Ectodermal cell (in vitro differentiated cells): ENCODE results near the gene CCDC183.

Experiments used
- H3K27ac ChIP-seq: 2 replicates; pipeline ENCODE4 v1.7.0; 2013; ENCODE audit warnings: mild to moderate bottlenecking, low read depth, low read length; ENCODE audit not compliant: insufficient read depth, poor library complexity, severe bottlenecking
- H3K27me3 ChIP-seq: 2 replicates; pipeline ENCODE4 v1.7.0; 2013; ENCODE audit warnings: mild to moderate bottlenecking, low read length; ENCODE audit not compliant: insufficient read depth, control insufficient read depth, poor library complexity, severe bottlenecking
- H3K36me3 ChIP-seq: one replicate; pipeline ENCODE4 v1.7.0; 2013; ENCODE audit warnings: low read length; ENCODE audit not compliant: control insufficient read depth, insufficient read depth
- H3K4me1 ChIP-seq: one replicate; pipeline ENCODE4 v1.7.0; 2013; ENCODE audit warnings: low read length; ENCODE audit not compliant: control insufficient read depth, insufficient read depth
- H3K4me3 ChIP-seq: 2 replicates; pipeline ENCODE4 v1.7.0; 2013; ENCODE audit warnings: low read depth, low read length, control low read depth; ENCODE audit not compliant: insufficient read depth
- H3K9me3 ChIP-seq: 2 replicates; pipeline ENCODE4 v1.7.0; 2013; ENCODE audit warnings: mild to moderate bottlenecking, low read length, moderate library complexity; ENCODE audit not compliant: control insufficient read depth
- whole genome bisulfite sequencing, 2 experiments: methylation state at CpG; one replicate each; pipeline ENCODE4 v1.1.7; 2013; ENCODE audit warnings: missing lambda C conversion rate in 2 of 2; 5-methylcytosine and 5-hydroxymethylcytosine counted together

Gene CCDC183

DNA sequence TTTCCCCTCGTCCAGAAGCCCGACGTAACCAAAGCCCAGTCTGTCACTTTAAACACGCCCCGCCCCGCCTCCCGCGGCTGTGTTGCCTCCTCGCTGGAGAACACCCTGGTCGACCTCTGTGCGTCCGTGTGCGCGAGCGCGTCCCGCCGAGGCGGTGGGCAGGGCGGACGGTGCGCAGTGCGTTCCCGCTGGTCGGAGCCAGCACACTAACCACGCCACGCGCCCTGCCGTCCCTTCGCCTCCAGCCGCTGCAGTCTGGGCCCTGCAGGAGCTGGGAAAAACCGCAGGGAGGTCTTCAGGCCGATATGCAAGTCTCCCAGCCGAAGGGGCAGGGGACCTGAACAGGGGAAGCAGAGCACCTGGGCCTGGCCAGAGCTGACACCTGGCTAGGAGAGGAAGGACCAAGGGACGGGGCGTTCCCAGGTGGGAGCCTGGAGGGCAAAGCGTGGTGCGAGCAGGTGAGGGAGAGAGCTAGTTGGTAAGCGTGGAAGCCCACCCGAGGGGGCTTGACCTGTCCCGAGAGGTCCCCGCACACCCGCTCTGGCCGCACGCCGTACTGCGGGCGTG lies 51.8 kb downstream of the CCDC183 start:
- peaks cover 10% of the 10 kb centered on the region for H3K4me1 ChIP-seq
- H3K27ac ChIP-seq, result peak overlapping the region; percentile 87

DNA sequence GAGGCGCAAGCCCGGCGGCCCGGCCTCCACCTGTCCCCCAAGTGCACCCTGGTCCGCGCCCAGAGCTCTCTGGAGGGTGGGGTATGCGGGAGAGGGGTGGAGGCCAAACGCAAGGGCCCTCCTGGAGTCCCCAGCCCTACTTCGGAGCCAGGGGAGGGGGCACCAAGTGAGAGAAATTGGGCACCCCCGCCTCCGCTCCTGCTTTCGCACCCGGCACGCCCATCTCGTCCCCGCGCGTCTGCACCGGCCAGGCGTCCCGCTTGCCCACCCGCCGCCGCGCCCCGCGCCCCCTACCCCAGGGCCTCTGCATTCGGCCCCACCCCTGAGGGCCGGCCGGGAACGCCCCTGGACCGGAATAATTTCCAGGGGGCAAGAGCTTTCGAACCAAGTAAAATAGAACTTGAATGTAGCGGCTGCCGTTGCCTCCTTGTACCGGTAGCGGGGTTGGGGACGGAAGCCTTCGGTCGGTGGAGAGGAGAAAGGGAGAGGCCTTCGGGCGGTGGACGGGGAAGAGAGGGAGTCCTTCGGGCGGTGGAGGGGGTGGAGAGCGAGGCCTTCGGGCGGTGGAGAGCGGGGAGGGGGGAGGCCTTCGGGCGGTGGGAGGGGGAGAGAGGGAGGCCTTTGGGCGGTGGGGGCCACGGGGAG lies 52.4 kb downstream of the CCDC183 start:
- Histone ChIP-seq H3K4me1 (peaks cover 6% of the 10 kb centered on the region), H3K36me3 (peaks cover 8% of the 10 kb centered on the region), H3K27ac (peak overlapping the region; percentile 87), H3K9me3 (no peaks in the 10 kb centered on the region), H3K4me3 (peak overlapping the region; percentile 71), H3K27me3 (peaks cover 29% of the 10 kb centered on the region)
- 0 to 1% methylated on average over 53 of the region's 53 CpGs for WGBS, 2 experiments

More for the DNA sequence above, 51.8 kb downstream of the CCDC183 start:
- Histone ChIP-seq H3K27me3 (peaks cover 29% of the 10 kb centered on the region), H3K9me3 (no peaks in the 10 kb centered on the region), H3K36me3 (peaks cover 8% of the 10 kb centered on the region), H3K4me3 (peak overlapping the region; percentile 71)
- WGBS, 2 experiments, result 1% methylated on average over 48 of the region's 48 CpGs

DNA sequence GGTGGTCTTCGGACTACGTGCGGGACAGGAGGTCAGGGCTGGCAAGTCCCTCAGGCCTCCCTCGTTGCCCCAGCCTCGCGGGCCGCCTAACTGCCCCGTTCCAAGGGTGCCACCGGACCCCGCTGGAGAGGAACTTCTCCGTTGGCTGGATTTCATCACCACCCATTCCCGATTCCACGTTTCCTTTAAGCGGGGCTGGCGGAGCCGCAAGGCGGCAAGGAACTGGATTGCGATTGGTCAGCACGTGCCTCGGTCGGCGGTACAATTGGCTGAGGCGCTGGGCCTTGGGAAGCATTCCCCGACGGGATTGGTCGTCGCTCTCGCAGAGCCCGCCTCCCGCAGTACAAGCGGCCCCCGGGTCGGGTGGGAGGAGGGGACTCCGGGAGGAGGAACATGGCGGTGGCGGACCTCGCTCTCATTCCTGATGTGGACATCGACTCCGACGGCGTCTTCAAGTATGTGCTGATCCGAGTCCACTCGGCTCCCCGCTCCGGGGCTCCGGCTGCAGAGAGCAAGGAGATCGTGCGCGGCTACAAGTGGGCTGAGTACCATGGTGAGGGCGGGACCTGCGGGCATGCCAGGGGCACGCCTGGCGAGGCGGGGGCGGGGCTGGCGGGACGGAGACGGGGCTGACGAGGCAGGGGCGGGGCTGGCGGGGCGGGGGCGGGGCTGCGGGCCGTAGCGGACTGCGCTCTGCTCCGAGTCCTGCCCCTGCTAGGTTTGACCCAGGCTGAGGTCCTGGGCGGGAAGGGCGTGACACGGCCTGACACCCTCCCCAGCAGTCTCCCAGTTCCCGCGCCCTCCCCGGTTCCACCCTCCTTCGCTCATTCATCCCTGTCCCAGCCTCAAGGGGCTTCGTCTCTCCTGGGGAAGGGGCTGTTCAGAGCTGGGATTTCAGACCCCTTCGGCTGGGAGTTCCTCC lies 53.2 kb downstream of the CCDC183 start, which contains the start of gene PHPT1:
PHPT1 (plus strand) TSS at position 372 of the 922 bp plus-strand sequence; CDS start at position 394, 22 bp downstream.
- Histone ChIP-seq H3K27me3 (peaks cover 24% of the 10 kb centered on the region), H3K4me1 (peaks cover 6% of the 10 kb centered on the region), H3K9me3 (no peaks in the 10 kb centered on the region), H3K4me3 (peak within 1 kb of the TSS; percentile 71), H3K27ac (peak within 1 kb of the TSS; percentile 87), H3K36me3 (peaks cover 8% of the 10 kb centered on the region)
- WGBS, 2 experiments, result 1% methylated on average over 77 of the region's 77 CpGs

DNA sequence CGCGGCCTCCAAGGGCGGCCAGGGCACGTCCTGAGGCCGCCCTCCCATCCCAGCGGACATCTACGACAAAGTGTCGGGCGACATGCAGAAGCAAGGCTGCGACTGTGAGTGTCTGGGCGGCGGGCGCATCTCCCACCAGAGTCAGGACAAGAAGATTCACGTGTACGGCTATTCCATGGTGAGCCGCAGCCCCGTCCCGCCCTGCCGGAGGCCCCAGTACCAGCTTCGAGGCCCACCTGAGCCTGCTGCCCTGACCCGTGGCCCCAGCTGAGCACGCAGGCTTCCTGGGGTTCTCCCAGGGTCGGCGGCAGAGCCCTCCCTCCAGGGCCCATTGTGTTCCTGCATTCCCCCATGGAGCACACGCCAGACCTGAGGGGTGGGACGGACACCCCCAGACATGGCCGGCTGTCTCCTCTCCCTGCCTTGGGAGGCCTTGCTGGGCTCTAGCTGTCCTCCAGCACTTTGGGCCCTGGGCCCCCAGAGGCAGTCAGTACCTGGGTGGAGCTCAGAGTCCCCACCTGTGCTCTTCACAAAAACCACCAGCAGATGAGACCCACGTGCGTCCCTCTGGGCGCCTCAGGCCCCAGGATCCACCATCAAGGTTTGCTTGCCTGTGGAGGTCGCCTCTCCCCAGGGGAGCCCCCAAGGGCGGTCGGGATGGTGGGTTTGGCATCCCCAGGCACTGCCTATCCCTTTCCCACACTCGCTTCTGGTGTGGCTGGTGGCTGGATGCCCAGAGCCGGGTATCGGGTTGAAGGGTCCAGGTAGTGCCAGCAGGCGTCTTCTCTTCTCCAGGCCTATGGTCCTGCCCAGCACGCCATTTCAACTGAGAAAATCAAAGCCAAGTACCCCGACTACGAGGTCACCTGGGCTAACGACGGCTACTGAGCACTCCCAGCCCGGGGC lies 54.1 kb downstream of the CCDC183 start:
- Histone ChIP-seq H3K4me3 (peak overlapping the region; percentile 71), H3K9me3 (no peaks in the 10 kb centered on the region), H3K36me3 (peaks cover 8% of the 10 kb centered on the region), H3K4me1 (peaks cover 6% of the 10 kb centered on the region), H3K27me3 (peaks cover 17% of the 10 kb centered on the region), H3K27ac (no peak overlapping the region)
- WGBS, 2 experiments, result 67 to 68% methylated on average over 43 of the region's 43 CpGs

DNA sequence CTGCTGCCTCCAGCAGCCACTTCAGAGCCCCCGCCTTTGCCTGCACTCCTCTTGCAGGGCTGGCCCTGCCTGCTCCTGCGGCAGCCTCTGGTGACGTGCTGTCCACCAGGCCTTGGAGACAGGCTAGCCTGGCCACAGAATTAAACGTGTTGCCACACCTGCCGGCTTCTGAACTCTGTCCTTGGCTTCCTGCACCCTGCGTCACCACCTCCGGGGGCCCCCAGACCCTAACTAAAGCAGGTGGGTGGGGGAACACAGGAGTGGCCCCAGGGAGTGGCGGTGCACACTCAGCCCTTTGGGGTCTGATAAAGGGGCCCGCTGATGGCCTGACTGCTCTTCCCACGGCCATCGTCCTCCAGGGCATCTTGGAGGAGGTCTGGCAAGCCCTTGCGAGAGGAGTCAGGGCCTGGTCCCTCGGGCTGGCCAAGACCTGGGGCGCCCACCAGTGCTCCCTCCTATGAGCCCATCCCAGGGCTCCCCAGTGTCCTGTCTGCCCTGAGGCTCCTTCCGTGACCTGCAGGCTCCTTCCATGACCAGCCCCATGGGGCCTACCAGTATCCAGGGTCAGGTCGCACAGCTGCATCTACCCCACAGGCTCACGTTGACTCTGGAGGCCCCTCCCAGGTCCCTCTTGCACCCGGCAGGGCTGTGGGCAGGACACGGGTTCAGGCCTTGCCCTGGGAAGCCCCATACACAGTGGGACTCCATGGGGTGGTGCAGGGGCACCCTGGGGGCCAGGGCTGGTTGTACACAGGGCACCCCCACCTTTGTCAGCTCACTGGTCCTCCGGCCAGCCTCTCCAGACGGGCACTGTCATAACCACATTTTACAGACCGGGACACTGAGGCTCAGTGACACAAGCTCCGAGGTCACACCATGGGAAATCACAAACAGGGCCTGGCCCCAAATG lies 55.0 kb downstream of the CCDC183 start:
- no peaks in the 10 kb centered on the region for H3K9me3 ChIP-seq
- no peak overlapping the region for H3K27ac ChIP-seq
- peaks cover 8% of the 10 kb centered on the region for H3K36me3 ChIP-seq
- peaks cover 6% of the 10 kb centered on the region for H3K4me1 ChIP-seq
- 94 to 95% methylated on average over 23 of the region's 23 CpGs for WGBS, 2 experiments
- no peak overlapping the region for H3K4me3 ChIP-seq
- peaks cover 9% of the 10 kb centered on the region for H3K27me3 ChIP-seq

DNA sequence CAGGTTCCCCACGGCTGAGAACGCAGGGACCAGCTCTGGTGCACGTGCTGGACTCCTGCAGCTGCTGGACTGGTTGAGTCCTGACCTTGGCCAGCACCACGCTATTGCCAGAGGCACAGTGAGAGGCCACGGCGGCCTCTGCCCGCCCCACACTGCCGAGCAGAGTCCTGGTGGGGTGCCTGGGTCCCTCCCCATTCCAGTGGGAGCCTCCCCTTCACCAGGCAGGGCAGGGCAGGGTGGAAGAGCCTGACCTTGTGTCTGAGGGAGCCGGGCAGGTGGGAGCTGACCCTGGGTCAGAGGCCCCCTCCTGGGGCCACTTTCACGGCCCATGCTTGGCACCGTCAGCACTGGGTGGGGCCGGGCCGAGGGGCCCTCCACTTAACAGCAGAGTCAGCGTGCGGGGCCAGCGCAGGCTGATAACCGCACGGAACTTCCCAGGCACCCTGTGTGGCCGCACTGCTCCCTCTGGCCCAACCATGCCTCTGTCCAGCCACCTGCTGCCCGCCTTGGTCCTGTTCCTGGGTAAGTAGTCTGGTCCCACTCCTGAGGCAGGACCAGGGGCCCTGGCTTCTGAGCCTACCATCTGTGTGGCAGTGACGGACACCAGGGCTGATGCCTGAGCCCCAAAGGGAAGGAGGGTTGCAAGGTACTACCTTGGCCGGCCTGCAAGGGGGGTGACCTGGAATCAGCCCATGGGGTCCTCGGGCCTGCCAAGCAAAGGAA lies 56.0 kb downstream of the CCDC183 start, which contains the start of gene MAMDC4:
MAMDC4 (plus strand) TSS at position 406 of the 723 bp plus-strand sequence; CDS start at position 477, 71 bp downstream.
- H3K27ac ChIP-seq, result no peak within 1 kb of the TSS
- no peaks in the 10 kb centered on the region for H3K27me3 ChIP-seq
- H3K4me1 ChIP-seq, result peaks cover 6% of the 10 kb centered on the region
- H3K36me3 ChIP-seq, result peaks cover 8% of the 10 kb centered on the region
- 95% methylated on average over 23 of the region's 23 CpGs for WGBS, 2 experiments
- H3K4me3 ChIP-seq, result no peak within 1 kb of the TSS
- no peaks in the 10 kb centered on the region for H3K9me3 ChIP-seq

DNA sequence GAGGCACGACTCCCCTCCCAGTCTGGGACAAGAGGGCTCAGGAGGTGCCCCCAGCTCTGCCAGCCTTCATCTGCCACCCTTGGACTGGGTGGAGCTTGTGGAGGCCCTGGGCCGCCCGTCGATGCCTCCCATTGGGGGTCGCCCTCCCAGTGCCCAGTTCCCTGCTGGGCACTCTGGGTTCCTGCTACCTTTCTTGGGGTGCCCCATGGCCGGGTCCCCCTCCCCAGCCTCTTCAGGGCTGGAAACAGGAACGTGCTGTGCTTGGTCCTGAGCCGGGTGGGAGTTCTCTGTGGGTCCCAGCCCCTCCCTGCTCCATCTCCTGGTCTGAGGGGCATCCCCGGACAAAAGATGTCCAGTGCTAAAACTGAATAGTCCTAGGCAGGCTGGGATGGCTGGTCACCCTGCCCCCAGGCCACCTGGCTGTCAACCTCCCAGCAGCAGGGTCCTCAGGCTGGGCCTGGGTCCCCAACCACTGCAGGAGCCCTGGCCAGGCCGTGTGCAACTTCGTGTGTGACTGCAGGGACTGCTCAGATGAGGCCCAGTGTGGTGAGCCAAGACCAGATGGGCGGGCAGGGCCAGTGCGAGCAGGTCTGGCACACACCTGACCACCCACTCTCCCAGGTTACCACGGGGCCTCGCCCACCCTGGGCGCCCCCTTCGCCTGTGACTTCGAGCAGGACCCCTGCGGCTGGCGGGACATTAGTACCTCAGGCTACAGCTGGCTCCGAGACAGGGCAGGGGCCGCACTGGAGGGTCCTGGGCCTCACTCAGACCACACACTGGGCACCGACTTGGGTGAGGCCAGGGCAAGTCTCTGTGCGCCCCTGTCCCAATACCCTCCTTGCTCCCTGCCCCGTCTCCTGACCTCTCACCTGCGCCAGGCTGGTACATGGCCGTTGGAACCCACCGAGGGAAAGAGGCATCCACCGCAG lies 56.8 kb downstream of the CCDC183 start:
- no peak overlapping the region for H3K27ac ChIP-seq
- H3K9me3 ChIP-seq, result no peaks in the 10 kb centered on the region
- no peak overlapping the region for H3K4me3 ChIP-seq
- peaks cover 6% of the 10 kb centered on the region for H3K4me1 ChIP-seq
- peaks cover 8% of the 10 kb centered on the region for H3K36me3 ChIP-seq
- H3K27me3 ChIP-seq, result no peaks in the 10 kb centered on the region
- 93 to 94% methylated on average over 29 of the region's 29 CpGs for WGBS, 2 experiments

DNA sequence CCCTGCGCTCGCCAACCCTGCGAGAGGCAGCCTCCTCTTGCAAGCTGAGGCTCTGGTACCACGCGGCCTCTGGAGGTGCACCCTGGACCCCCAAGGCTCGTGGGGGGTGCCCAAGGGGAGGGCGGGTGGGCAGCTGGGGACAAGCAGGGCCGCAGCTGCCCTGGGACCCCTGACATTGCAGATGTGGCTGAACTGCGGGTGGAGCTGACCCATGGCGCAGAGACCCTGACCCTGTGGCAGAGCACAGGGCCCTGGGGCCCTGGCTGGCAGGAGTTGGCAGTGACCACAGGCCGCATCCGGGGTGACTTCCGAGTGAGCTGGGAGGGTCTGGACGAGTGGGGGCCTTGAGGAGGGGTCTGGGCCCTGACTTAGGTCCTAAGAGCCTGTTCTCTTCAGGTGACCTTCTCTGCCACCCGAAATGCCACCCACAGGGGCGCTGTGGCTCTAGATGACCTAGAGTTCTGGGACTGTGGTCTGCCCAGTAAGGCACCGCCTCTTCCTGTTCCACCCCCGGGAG lies 57.5 kb downstream of the CCDC183 start:
- no peak overlapping the region for H3K27ac ChIP-seq
- no peaks in the 10 kb centered on the region for H3K9me3 ChIP-seq
- 92% methylated on average over 18 of the region's 18 CpGs for WGBS, 2 experiments
- no peaks in the 10 kb centered on the region for H3K27me3 ChIP-seq
- peaks cover 8% of the 10 kb centered on the region for H3K36me3 ChIP-seq
- H3K4me3 ChIP-seq, result no peak overlapping the region
- peaks cover 6% of the 10 kb centered on the region for H3K4me1 ChIP-seq
